H9 (cell line): ENCODE measurements around the gene TBC1D13. TPM values are rescaled to one million over a fixed set of nuclear protein-coding genes. Genes with fewer than 3 reads are reported as not detected.
A peak's percentile ranks its signal among the peaks of the same experiment; 100 is the strongest.
"Not testable (repeated sequence)": the region's sequence is repeated elsewhere in the genome, so short reads cannot be mapped to it uniquely, and the experiment has no call there.

Source experiments
- DNase-seq: peaks from one replicate; pipeline ENCODE4 v3.0.0-alpha.2; 2017
- H2AFZ ChIP-seq: one replicate; pipeline ENCODE4 v1.6.1; 2013; ENCODE audit warnings: mild to moderate bottlenecking, low read length, control low read depth, moderate library complexity
- H2AK5ac ChIP-seq: 2 replicates; pipeline ENCODE4 v1.6.1; 2013; ENCODE audit warnings: low read length, control low read depth, mixed read lengths; ENCODE audit not compliant: insufficient read length
- H2BK120ac ChIP-seq: one replicate; pipeline ENCODE4 v1.6.1; 2013; ENCODE audit warnings: low read depth, mild to moderate bottlenecking, low read length, control low read depth, inconsistent platforms; ENCODE audit not compliant: poor library complexity, severe bottlenecking
- H2BK12ac ChIP-seq: 2 replicates; pipeline ENCODE4 v1.6.1; 2013; ENCODE audit warnings: low read length, control low read depth, mixed read lengths, low read depth; ENCODE audit not compliant: insufficient read length
- H2BK15ac ChIP-seq: 2 replicates; pipeline ENCODE4 v1.6.1; 2013; ENCODE audit warnings: low read depth, low read length, control low read depth
- H2BK20ac ChIP-seq: one replicate; pipeline ENCODE4 v1.6.1; 2013; ENCODE audit warnings: low read depth, mild to moderate bottlenecking, low read length, control low read depth, inconsistent platforms; ENCODE audit not compliant: poor library complexity, severe bottlenecking
- H2BK5ac ChIP-seq: 2 replicates; pipeline ENCODE4 v1.6.1; 2013; ENCODE audit warnings: low read length, control low read depth, mixed read lengths; ENCODE audit not compliant: insufficient read length
- H3K14ac ChIP-seq: 2 replicates; pipeline ENCODE4 v1.6.1; 2013; ENCODE audit warnings: low read length, control low read depth; ENCODE audit not compliant: insufficient read depth
- H3K18ac ChIP-seq: 2 replicates; pipeline ENCODE4 v1.6.1; 2013; ENCODE audit warnings: low read depth, mild to moderate bottlenecking, mixed read lengths, low read length, control low read depth; ENCODE audit not compliant: insufficient read length
- H3K23ac ChIP-seq: 2 replicates; pipeline ENCODE4 v1.6.1; 2013; ENCODE audit warnings: low read length, control low read depth, mixed read lengths, low read depth; ENCODE audit not compliant: insufficient read length
- H3K23me2 ChIP-seq: 2 replicates; pipeline ENCODE4 v1.6.1; 2013; ENCODE audit warnings: low read depth, mild to moderate bottlenecking, mixed read lengths, low read length, control low read depth; ENCODE audit not compliant: insufficient read length, poor library complexity, severe bottlenecking
- H3K27ac ChIP-seq: 2 replicates; pipeline ENCODE4 v1.5.1; 2013; ENCODE audit warnings: low read length, control low read depth, mixed read lengths, low read depth; ENCODE audit not compliant: insufficient read length
- H3K27me3 ChIP-seq: 2 replicates; pipeline ENCODE4 v1.6.1; 2013; ENCODE audit warnings: low read length, control low read depth, inconsistent platforms; ENCODE audit not compliant: insufficient read depth
- H3K4ac ChIP-seq: 2 replicates; pipeline ENCODE4 v1.6.1; 2013; ENCODE audit warnings: low read depth, mild to moderate bottlenecking, control low read depth, inconsistent platforms, low read length, moderate library complexity
- H3K4me1 ChIP-seq: 2 replicates; pipeline ENCODE4 v1.6.1; 2013; ENCODE audit warnings: low read length, control low read depth, inconsistent platforms; ENCODE audit not compliant: insufficient read depth
- H3K4me2 ChIP-seq: 2 replicates; pipeline ENCODE4 v1.6.1; 2013; ENCODE audit warnings: low read length, control low read depth, mixed read lengths; ENCODE audit not compliant: insufficient read length, insufficient read depth
- H3K56ac ChIP-seq: 2 replicates; pipeline ENCODE4 v1.6.1; 2013; ENCODE audit warnings: low read depth, mild to moderate bottlenecking, mixed read lengths, low read length, control low read depth; ENCODE audit not compliant: insufficient read length
- H3K79me1 ChIP-seq: 2 replicates; pipeline ENCODE4 v1.6.1; 2013; ENCODE audit warnings: low read depth, mild to moderate bottlenecking, moderate library complexity, low read length, control low read depth, inconsistent platforms; ENCODE audit not compliant: insufficient read depth, poor library complexity, severe bottlenecking
- H3K79me2 ChIP-seq: 2 replicates; pipeline ENCODE4 v1.6.1; 2013; ENCODE audit warnings: low read length, control low read depth, inconsistent platforms; ENCODE audit not compliant: insufficient read depth
- H3K9ac ChIP-seq: 2 replicates; pipeline ENCODE4 v1.6.1; 2013; ENCODE audit warnings: low read length, control low read depth, mixed read lengths; ENCODE audit not compliant: insufficient read length; ENCODE audit errors: extremely low read depth
- H3K9me3 ChIP-seq: one replicate; pipeline ENCODE4 v1.6.1; 2013; ENCODE audit warnings: low read depth, low read length, inconsistent platforms; ENCODE audit not compliant: control insufficient read depth
- H3T11ph ChIP-seq: one replicate; pipeline ENCODE4 v1.6.1; 2013; ENCODE audit warnings: mild to moderate bottlenecking, low read length, control low read depth, inconsistent platforms
- H4K20me1 ChIP-seq: one replicate; pipeline ENCODE4 v1.6.1; 2013; ENCODE audit not compliant: control insufficient read depth, insufficient read length, insufficient read depth
- H4K5ac ChIP-seq: 2 replicates; pipeline ENCODE4 v1.6.1; 2013; ENCODE audit warnings: low read depth, mild to moderate bottlenecking, mixed read lengths, low read length, control low read depth; ENCODE audit not compliant: insufficient read length
- H4K8ac ChIP-seq: replicated peaks from 2 replicates; pipeline ENCODE4 v1.6.1; 2013; ENCODE audit warnings: low read length, control low read depth, mixed read lengths, low read depth; ENCODE audit not compliant: insufficient read length
- H4K91ac ChIP-seq: 2 replicates; pipeline ENCODE4 v1.6.1; 2013; ENCODE audit warnings: low read depth, mild to moderate bottlenecking, moderate library complexity, mixed read lengths, low read length, control low read depth; ENCODE audit not compliant: insufficient read length
- H3K27ac Mint-ChIP-seq, 3 experiments: 2 replicates in 2 of 3; 3 replicates in 1 of 3; pipeline ENCODE4 v1.8.0; 2020 to 2021; ENCODE audit warnings: mixed read lengths in 3 of 3, mild to moderate bottlenecking in 1 of 3, moderate library complexity in 1 of 3
- H3K27me3 Mint-ChIP-seq: 2 replicates; pipeline ENCODE4 v1.8.0; 2021; ENCODE audit warnings: low read depth, mild to moderate bottlenecking, moderate library complexity, mixed read lengths
- H3K36me3 Mint-ChIP-seq, 3 experiments: 2 replicates in 2 of 3; 3 replicates in 1 of 3; pipeline ENCODE4 v1.8.0; 2020 to 2021; ENCODE audit warnings: low read depth in 3 of 3, mixed read lengths in 3 of 3; ENCODE audit not compliant: insufficient read depth in 1 of 3
- H3K4me1 Mint-ChIP-seq, 2 experiments: 2 replicates each; pipeline ENCODE4 v1.8.0; 2020; ENCODE audit warnings: mixed read lengths in 2 of 2
- H3K4me3 Mint-ChIP-seq, 2 experiments: 2 replicates in 1 of 2; 3 replicates in 1 of 2; pipeline ENCODE4 v1.8.0; 2020 to 2021; ENCODE audit warnings: mild to moderate bottlenecking in 2 of 2, mixed read lengths in 2 of 2, moderate library complexity in 1 of 2
- H3K9me3 Mint-ChIP-seq, 2 experiments: 2 replicates in 1 of 2; 3 replicates in 1 of 2; pipeline ENCODE4 v1.8.0; 2020; ENCODE audit warnings: mild to moderate bottlenecking in 2 of 2, mixed read lengths in 2 of 2, moderate library complexity in 1 of 2
- CTCF ChIP-seq: fragments of 200-600 bp; sonication (generic); conservative IDR thresholded peaks from 3 replicates; pipeline ENCODE4 v1.8.0; 2021; ENCODE audit warnings: antibody characterized with exemption, mild to moderate bottlenecking
- WGBS: extraction: QIAGEN DNeasy Blood & Tissue Kit; methylation state at CpG from one replicate; pipeline ENCODE4 v1.1.7; 2013; ENCODE audit warnings: missing lambda C conversion rate, low lambda C conversion rate, mixed read lengths; ENCODE audit not compliant: insufficient read length; ENCODE audit errors: extremely low coverage; 5-methylcytosine and 5-hydroxymethylcytosine counted together
- total RNA-seq: library from RNA; stranded (reverse); gene quantifications from 2 replicates; pipeline ENCODE4 v1.2.1, GENCODE V29; 2021

Gene TBC1D13
- total RNA-seq, 1 experiment from 2014 or later: 27.3 TPM

GRCh38 chr9:128841694-128842492 is 54.8 kb downstream of the TBC1D13 start:
- peak overlapping the region in 2 of 3 experiments; percentile 38 to 54; a peak in 3 of 7 replicates for H3K27ac Mint-ChIP-seq
- H3K23ac ChIP-seq: no peak overlapping the region
- H3K9me3 Mint-ChIP-seq: no peaks in the 10 kb centered on the region
- no peak for TF ChIP-seq CTCF
- peaks cover 4 to 5% of the 10 kb centered on the region in 2 experiments; a peak in 2 of 4 replicates for H3K4me1 Mint-ChIP-seq
- no peak overlapping the region for H2AK5ac ChIP-seq
- H2BK20ac ChIP-seq: no peak overlapping the region
- no peak overlapping the region for H3K4ac ChIP-seq
- H3K27me3 ChIP-seq: no peaks in the 10 kb centered on the region
- no peak overlapping the region for H2BK15ac ChIP-seq
- WGBS: no CpG with 5 or more reads among the region's 12 CpGs
- H4K20me1 ChIP-seq: no peaks in the 10 kb centered on the region
- no peaks in the 10 kb centered on the region for H3K4me1 ChIP-seq
- no peak overlapping the region for H4K91ac ChIP-seq
- no peak overlapping the region for H4K5ac ChIP-seq
- no peak overlapping the region for H2BK12ac ChIP-seq
- H2BK5ac ChIP-seq: no peak overlapping the region
- H3K23me2 ChIP-seq: no peaks in the 10 kb centered on the region
- H3T11ph ChIP-seq: no peak overlapping the region
- H3K79me2 ChIP-seq: no peaks in the 10 kb centered on the region
- no peak overlapping the region for H3K14ac ChIP-seq
- no peak overlapping the region for H4K8ac ChIP-seq
- H3K27me3 Mint-ChIP-seq: no peaks in the 10 kb centered on the region
- no peak overlapping the region for H2BK120ac ChIP-seq
- H3K4me2 ChIP-seq: no peak overlapping the region
- H3K18ac ChIP-seq: no peak overlapping the region
- H3K56ac ChIP-seq: no peak overlapping the region
- no peak overlapping the region for H2AFZ ChIP-seq
- H3K9ac ChIP-seq: no peak overlapping the region
- H3K27ac ChIP-seq: no peak overlapping the region
- H3K36me3 Mint-ChIP-seq: peaks cover 4 to 20% (median 10%) of the 10 kb centered on the region in 3 experiments; a peak in 5 of 7 replicates
- H3K9me3 ChIP-seq: no peaks in the 10 kb centered on the region
- H3K4me3 Mint-ChIP-seq: no peak overlapping the region
- no peaks in the 10 kb centered on the region for H3K79me1 ChIP-seq
- no peak for DNase-seq

GRCh38 chr9:128843171-128843570 is 56.1 kb downstream of the TBC1D13 start:
- H3K9ac ChIP-seq, H3K79me1 ChIP-seq, H3K4me3 Mint-ChIP-seq, H2AK5ac ChIP-seq, H2BK5ac ChIP-seq, H3K27me3 Mint-ChIP-seq, H3K9me3 ChIP-seq, H3K18ac ChIP-seq, H2BK20ac ChIP-seq, H4K20me1 ChIP-seq, H2AFZ ChIP-seq, H3T11ph ChIP-seq, H4K8ac ChIP-seq, H3K23ac ChIP-seq, H3K4me1 ChIP-seq, H4K91ac ChIP-seq, H3K56ac ChIP-seq, H3K4ac ChIP-seq, H3K23me2 ChIP-seq, H2BK120ac ChIP-seq, H3K79me2 ChIP-seq, H2BK12ac ChIP-seq, H3K4me1 Mint-ChIP-seq, H3K27ac ChIP-seq, DNase-seq, H3K9me3 Mint-ChIP-seq, H3K27ac Mint-ChIP-seq, H3K4me2 ChIP-seq, H3K14ac ChIP-seq, H4K5ac ChIP-seq, H3K27me3 ChIP-seq, H2BK15ac ChIP-seq: not testable (repeated sequence)
- no CpG with 5 or more reads among the region's 7 CpGs for WGBS
- H3K36me3 Mint-ChIP-seq: peaks cover 8 to 21% (median 10%) of the 10 kb centered on the region in 3 experiments; a peak in 5 of 7 replicates
